GM03348 (cell line): ENCODE measurements around the gene ZNF644.
"Not testable (repeated sequence)": the region's sequence is repeated elsewhere in the genome, so short reads cannot be mapped to it uniquely, and the experiment has no call there.

Experiments
- DNase-seq: peaks from one replicate; pipeline ENCODE4 v3.0.0; 2012; ENCODE audit warnings: low spot score

ZNF644 gene

DNA sequence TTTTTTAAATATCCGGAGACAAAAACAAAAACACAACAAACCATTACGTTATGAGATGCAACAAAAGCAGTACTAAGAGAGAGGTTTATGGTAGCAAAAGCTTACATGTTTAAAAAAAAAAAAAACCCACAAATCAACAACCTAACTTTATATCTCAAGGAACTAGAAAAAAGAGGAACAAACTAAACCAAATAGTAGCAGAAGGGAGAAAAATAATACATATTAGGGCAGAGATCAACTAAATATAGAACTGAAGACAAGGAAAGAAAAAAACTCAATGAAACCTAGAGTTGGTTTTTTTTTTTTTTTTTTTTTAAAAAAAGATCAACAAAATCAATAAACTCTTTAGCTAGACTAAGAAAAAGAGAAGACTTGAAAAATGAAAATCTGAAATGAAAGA is 34.9 kb downstream of the ZNF644 start:
- DNase-seq, result no peak

DNA sequence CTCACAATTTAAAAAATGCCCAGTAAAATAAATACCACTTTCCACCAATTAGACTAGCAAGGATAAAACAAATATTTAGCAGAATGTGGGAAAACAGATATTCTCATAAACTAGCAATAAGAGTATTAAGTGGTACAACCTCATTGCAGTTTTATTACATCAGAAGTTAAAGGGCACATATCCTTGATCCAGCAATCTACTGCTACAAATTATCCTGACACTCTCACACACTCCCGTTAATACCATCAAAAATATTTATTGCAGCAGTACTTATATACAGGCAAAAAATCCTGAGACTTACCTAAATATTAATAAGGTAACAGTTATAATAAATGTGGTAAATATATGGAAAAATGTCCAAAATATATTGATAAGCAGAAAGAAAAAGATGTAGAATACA is 44.3 kb downstream of the ZNF644 start:
- DNase-seq, result no peak

DNA sequence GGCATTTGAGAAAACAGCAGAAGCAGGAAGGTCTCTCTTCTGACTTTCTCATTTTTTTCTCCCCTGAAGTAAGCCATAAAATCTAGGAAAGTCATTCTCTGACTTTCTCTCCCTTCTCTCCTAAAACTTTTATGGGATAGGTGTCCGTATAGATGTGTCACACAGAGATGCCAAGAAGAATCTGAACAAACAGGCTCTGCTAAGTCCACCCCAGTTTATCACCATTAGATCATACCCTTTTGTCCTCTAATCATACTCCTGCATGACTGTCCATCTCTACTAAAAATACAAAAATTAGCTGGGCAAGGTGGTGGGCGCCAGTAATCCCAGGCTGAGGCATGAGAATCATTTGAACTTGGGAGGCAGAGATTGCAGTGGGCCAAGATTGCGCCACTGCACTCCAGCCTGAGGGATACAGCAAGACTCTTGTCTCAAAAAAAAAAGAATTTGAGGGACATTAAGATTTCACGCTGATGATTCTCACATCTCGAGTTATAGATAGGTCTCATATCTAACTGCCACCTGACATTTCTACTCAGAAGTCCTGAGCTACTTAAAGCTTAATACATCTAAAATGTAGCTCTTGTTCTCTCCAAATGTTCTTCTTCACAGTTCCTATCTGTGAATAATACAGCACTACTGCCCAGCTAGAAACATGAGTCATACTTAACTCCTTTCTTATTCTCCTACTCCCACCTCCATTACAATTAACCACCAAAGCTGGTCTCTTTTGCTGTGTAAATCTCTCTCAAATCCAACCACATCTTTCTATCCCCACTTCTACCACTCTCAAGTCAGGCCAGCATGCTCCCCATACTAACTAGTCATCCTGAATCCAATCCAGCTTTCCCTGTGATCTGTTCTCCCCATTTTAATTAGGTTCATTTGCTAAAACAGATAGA is 47.7 kb downstream of the ZNF644 start:
- peak; percentile 41 for DNase-seq

DNA sequence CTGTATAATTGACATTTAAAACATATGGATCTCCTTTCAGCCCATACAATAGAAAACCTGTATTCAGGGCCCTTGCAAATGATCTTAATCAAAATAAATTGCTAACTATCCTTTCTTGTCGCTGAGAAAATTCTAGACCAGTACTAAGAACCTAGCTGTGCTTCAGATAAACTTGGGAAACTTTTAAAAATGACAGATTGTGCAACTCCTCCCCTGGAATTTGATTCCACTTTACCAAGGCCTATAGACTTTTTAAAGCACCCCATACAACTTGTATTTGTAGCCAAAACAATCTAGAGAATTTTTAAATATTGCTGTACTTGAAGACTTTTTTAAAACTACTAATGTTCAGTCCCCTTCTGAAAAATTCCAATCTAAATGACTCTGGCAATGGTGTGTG is 51.6 kb downstream of the ZNF644 start:
- peak; percentile 5 for DNase-seq

DNA sequence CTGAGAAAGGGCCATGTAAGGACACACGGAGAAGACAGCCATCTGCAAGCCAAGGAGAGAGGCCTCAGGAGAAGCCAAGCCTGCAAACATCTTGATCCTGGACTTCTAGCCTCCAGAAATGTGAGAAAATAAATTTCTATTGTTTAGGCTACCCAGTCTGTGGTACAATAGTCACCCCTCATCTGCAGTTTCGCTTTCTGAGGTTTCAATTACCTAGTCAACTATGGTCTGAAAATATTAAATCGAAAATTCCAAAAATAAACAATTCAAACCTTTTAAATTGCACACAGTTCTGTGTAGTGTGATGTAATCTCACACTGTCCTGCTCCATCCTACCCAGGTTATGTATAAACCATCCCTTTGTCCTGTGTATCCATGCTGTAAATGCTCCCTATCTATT is 52.6 kb downstream of the ZNF644 start:
- DNase-seq, result no peak

DNA sequence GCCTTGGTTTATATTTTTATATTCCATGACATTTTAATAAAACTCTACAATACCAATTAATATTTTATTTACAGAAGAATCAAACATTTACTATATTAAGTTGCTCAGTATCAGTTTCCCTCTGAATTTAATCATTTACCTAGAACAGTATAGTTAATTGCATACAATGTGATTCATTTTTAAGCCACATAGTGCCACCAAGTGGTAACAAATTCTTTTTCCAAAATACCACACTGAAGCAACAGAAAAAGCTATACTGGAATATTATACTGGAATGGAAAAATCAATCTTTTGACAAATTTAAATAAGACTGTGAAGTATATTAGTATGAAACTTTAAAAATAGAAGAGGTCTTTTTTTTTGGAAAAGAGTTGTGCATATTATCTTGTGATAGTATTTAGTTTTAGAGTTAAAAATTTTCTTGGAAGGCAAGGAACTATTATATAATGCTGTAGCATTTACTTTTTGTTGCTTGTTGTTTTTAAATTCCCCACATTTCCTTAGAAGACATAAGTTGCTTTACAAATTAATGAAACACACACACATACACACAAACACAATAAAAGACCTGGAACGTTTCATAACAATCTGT is 57.3 kb downstream of the ZNF644 start:
- DNase-seq, result no peak

DNA sequence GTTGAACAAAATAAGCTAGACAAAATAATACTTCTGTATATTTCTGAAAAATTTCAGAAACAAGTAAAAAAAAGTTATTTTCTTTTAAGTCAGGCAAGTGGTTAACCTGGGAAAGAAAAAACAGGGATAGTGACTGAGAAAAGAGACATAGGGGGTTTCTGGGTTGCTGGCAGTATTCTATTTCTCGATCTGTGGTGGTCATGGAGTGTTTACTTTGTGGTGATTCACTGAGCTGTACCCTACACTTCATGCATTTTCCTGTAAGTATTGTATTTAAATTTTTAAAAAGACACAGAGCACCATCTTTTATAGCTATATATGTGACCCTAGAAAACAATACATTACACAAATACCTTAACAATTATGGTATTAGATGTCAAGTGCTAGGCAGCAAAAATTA is 58.2 kb downstream of the ZNF644 start:
- DNase-seq, result no peak

DNA sequence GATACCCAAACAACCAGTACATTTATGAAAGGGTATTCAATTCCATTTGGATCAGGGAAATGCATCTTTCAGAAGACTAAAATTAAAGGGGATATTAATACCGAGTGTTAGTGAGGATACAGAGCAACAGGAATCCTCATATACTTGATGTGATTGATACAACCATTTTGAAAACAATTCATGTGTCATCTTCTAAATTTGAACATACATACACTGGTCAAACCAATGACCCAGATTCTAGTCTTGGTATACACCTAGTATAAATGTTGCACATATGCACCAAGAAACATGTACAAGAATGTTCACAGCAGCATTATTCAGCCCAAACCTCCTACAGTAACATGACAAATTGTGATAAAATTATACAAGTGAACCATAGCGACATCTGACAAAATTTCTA is 58.6 kb downstream of the ZNF644 start:
- no peak for DNase-seq

DNA sequence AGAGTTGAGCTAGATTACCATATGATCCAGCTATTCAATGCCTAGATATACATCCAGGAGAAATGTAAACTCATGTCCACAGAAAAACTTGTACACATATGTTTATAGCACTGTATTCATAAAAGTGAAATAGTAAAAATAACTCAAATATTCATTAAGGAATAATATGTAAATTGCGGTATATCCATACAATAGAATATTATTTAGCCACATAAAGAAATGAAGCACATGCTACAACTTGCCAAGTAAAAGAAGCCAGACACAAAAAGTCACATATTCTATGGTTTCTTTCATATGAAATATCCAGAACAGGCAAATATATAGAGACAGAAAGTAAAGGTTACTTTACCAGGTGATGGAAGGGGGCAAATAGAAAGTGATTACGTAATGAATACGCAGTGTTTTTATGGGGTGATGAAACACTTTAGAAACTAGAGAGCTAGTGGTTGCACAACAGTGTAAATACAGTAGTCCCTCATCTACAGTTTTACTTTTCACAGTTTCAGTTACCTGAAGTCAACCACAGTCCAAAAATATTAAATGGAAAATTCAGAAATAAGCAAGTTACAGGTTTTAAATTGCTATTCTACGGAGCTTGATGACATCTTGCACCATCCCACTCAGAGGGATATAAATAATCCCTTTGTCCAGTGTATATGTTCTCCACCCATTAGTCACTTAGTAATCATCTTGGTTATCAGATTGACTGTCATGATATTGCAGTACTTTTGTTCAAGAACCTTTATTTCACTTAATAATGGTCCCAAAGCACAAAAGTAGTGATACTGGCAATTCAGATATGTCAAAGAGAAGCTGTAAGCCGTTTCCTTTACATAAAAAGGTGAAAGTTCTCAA is 62.3 kb downstream of the ZNF644 start:
- no peak for DNase-seq

DNA sequence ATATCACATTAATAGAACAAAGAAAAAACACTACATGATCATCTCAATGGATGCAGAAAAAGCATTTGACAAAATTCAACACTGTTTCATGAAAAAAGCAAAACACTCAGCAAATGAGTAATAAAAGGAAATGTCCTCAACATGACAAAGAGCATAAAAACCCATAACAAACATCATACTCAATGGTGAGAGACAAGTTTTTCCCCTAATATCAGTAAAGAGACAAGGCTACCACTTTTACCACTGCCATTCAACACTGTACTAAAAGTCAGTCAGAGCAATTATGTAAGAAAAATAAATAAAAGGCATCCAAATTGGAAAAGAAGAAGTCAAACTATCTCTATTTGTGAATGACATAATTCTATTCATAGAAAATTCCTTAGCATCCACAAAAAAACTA is 64.3 kb downstream of the ZNF644 start:
- no peak for DNase-seq

DNA sequence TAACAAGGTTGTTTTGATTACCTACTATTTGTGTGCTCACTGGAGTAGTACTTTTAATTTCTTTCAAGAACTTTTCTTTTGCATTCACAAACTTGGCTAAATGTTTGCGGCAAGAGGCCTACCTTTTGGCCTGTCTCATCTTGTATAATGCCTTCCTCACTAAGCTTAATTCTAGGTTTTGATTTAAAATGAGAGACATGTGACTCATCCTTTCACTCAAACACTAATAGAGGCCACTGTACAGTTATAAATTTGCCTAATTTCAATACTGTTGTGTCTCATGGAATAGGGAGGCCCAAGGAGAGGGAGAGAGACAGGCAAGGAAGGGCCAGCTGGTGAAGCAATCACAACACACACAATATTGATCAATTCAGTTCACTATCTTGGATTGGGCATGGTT is 66.1 kb downstream of the ZNF644 start:
- DNase-seq, result no peak

DNA sequence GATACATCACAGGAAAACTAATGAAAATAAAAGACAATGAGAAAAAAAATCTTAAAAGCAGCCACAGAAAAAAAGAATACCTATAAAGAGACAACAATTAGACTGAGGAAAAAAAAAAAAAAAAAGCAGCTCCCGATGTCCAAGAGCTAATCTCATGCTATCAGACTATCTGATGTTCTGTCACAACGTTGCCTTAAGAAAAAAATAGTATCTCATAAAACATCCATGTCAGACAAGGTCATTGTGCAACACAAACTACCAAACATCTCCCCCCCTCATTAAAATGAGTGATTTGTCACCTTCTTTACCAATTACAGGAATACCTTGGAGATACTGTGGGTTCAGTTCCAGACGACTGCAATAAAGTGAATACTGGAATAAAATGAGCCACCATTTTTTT is 68.9 kb downstream of the ZNF644 start:
- no peak for DNase-seq

DNA sequence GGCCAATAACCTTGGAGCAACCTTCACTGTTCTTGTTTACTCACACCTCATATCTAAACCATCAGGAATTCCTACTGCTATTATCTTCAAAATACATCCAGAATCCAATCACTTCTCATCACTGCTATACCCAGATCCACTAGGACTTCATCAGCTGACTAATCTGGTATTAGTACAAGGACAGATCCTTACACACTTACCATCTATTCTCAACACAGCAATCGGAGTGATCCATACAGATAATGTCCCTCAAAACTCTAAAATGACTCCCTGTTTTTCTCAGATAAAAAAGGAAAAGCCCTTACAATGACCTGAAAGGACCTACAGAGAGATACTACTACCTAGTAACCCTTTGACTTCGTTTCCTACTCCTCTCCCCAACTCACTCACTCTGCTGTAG is 70.8 kb downstream of the ZNF644 start:
- no peak for DNase-seq

DNA sequence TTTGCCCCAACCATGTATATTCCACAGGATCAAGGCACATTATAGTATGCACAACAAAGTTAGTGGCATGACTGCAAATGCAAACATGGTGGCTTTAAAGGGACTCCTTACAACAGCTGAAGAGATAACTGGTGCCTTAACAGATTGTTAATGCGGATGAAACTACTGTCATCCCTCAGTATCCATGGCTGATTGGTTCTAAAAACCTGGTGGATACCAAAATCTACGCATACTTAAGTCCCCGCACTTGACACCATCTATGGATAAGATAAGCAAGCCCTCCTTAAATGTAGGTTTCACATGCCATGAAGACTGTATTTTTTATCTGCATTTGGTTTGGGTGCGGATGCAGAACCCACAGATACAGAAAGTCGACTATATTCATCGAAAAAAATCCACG is 73.5 kb downstream of the ZNF644 start:
- DNase-seq, result no peak

DNA sequence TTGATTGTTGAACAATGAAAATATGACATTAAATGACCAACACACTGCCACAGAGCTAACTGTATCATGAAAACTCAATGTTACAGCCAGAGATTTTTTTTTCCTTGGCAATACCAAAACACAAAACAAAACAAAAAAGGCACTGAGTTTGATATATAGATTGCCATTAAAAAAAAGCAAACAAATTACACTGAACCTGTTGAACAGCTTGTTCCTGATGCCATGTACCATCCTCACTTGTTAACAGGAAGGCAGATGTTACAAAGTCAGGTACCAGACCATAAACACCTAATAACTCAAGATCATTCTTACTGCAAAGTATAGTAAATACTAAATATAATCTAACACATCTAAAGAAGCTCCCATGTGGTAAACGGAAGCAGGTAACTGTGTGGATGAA is 75.2 kb downstream of the ZNF644 start:
- DNase-seq, result no peak

DNA sequence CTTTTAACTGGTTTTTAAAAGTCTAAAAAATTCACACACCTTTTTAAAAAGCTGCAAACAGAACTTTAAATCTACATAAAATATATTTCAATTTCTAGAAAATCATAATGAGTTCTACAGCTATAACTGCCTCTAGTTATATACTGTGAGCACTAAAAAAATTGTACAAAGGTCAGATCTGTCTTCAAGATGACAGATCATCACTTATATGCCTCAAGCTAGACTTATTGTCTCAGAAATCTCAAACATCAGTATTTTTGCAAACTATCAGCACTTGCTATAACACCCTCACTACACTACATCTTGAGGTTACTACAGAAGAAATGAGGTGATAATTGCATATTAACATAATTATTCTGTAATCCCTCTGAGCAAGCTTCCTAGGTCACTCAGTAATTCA is 76.5 kb downstream of the ZNF644 start:
- DNase-seq, result no peak

DNA sequence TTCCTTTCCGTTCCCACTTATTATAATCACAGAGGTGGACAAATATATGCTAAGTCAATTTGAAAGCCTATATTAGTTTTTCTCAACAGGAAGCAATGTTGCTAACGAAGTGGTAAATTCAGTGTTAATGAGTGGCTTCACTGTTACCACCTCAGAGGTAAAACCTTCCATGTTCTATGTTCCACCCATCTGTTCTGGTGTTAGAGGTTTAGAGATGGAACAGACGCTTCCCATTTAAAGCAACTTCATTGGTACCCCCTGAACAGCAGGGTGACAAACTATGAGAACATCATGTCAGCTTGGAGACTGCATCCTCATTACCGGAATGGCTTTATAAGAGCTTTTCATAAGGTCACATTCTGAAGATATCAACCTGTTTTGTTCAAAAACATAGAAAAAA is 77.9 kb downstream of the ZNF644 start:
- no peak for DNase-seq

DNA sequence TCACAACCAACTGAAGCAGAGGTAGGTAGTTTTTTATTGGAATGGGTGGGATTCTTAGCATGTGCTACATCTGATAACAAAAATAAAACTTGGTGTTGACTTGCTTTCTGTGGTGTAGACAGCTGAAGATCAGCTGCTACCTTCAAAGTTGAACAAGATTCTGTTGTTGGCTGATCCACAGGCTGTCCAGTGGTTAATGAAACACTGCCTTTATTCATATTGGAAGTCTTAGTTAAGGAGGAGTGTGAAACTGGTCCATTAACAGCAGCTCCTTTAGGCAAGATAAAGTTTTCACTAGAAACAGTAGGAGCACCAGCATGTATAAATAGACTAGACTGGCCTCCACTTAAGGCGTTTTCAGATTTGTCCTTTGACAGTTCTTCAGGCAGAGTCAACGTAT is 81.1 kb downstream of the ZNF644 start:
- DNase-seq, result no peak

DNA sequence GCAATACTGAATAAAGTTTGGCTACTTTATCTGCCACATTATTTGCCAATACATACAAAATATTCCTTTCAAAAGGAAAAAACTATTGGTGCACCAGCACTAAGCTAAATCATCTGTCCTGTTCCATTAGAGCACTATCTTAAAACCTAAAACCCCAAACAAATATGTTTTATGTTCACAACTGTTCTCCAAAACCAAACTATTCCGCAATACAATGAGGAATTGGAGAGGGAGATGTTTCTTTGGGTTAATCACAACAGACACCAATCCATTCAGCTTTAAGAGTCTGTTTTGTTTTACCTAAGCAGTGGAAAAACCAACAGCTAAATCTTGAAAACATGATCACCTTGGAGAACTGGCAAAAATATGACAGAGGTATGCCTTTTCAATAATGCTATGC is 85.1 kb downstream of the ZNF644 start:
- no peak for DNase-seq

DNA sequence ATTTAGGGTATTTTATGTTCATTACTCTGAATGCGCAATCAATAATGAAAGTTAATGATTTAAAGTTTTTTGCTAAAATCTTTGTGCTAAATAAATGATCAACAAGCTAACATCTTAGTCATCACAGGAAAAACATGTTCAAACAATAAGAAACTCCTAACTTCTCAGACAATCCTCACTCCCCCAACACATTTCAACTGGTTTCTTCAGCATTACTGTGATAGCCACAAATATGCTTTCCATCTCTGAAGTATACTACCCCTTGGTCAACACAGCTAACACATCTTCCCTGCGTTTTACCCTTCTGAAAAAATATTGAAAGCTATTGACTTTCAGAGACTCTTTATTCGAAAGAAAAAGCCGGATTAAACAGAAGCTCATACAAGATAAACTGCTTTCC is 85.8 kb downstream of the ZNF644 start:
- DNase-seq, result no peak

DNA sequence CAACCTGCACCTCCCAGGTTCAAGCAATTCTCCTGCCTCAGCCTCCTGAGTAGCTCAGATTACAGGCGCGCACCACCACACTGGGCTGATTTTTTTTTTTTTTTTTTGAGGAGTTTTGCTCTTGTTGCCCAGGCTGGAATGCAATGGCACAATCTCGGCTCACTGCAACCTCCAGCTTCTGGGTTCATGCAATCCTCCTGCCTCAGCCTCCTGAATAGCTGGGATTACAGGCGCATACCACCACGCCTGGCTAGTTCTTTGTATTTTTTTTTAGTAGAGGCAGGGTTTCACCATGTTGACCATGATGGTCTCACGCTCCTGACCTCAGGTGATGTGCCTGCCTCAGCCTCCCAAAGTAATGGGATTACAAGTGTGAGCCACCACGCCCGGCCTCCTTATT is 93.6 kb downstream of the ZNF644 start:
- not testable (repeated sequence) for DNase-seq

DNA sequence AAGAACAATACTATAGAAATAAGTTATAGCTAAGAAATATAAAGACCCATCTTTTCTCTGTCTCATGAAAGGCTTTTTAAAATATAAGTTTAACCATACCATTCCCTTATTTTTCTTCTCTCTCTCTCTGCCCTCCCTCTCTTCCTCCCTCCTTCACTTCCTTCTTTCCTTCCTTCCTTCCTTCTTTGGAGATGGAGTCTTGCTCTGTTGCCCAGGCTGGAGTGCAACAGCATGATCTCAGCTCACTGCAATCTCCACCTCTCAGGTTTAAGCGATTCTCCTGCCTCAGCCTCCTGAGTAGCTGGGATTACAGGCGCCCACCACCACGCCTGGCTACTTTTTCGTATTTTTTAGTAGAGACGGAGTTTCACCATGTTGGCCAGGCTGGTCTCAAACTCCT is 94.2 kb downstream of the ZNF644 start:
- DNase-seq, result not testable (repeated sequence)

DNA sequence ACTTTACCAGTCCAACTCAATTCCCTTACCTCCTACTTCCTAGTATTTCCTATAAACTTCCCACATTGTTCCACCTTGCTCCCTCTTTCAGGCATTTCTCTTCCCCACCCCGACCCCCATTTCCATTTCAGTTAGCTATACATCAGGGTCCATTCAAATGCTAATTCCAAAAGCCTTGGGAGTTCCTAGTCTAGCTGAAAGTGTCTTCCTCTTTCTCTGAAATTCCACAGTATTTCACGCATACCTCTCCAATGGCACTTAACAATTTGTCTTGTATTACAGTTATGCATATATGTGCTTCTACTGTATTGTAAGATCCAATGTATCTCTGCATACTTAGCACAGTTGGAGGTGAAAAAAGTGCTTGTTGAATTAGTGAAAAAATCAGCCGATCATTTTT is 94.9 kb downstream of the ZNF644 start:
- no peak for DNase-seq
